Activated naive CD4-positive, alpha-beta T cell treated with anti-CD3 and anti-CD28 coated beads, Interleukin-2, amount 50 U/mL, for 72 hours (primary cell): Measurements from ENCODE around the gene LTBR. TPM values are rescaled to one million over a fixed set of nuclear protein-coding genes. Genes with fewer than 3 reads are reported as not detected.

Experiments
- total RNA-seq, 2 donors: library from RNA; stranded (reverse); gene quantifications; one replicate each; pipeline ENCODE4 v1.2.3, GENCODE V29; 2022

The LTBR gene
- total RNA-seq, 2 donors from 2014 or later: 2.0 to 3.1 TPM

Other genes with a start within 250 kb of the LTBR start
- gene CD9, start 183.8 kb upstream of the LTBR start, total RNA-seq: 10 to 100 TPM in 1 of 2 donors, 1 to 10 TPM in 1; 3.4 to 27.0 TPM
- gene PLEKHG6, start 73.5 kb upstream of the LTBR start, total RNA-seq: not detected
- gene TNFRSF1A, start 42.1 kb upstream of the LTBR start, total RNA-seq: 10 to 100 TPM; 49.3 to 62.6 TPM
- gene SCNN1A, start 8.6 kb upstream of the LTBR start, total RNA-seq: 1 to 10 TPM; 1.1 to 2.8 TPM
- 100 to 1,000 TPM in 1 of 2 donors, 10 to 100 TPM in 1; 77.9 to 162 TPM for gene CD27, start 60.8 kb downstream of the LTBR start, total RNA-seq
- 10 to 100 TPM; 31.4 to 33.7 TPM for gene TAPBPL, start 67.9 kb downstream of the LTBR start, total RNA-seq
- gene VAMP1, start 86.5 kb downstream of the LTBR start, total RNA-seq: 100 to 1,000 TPM in 1 of 2 donors, 10 to 100 TPM in 1; 47.6 to 151 TPM
- 100 to 1,000 TPM; 305 to 440 TPM for gene MRPL51, start 109.1 kb downstream of the LTBR start, total RNA-seq
- gene NCAPD2, start 109.9 kb downstream of the LTBR start, total RNA-seq: 100 to 1,000 TPM; 208 to 276 TPM
- gene GAPDH, start 150.4 kb downstream of the LTBR start, total RNA-seq: 1,000 to 10,000 TPM; 5,900 to 8,209 TPM
- gene IFFO1, start 171.9 kb downstream of the LTBR start, total RNA-seq: 10 to 100 TPM; 10.3 to 16.4 TPM
- 10 to 100 TPM; 78.8 to 79.8 TPM for gene NOP2, start 184.1 kb downstream of the LTBR start, total RNA-seq
- gene CHD4, start 223.2 kb downstream of the LTBR start, total RNA-seq: 100 to 1,000 TPM; 288 to 307 TPM